ENCODE results near the gene PHACTR1.
"Not testable (repeated sequence)": the region's sequence is repeated elsewhere in the genome, so short reads cannot be mapped to it uniquely, and the experiment has no call there.

Gene PHACTR1

DNA sequence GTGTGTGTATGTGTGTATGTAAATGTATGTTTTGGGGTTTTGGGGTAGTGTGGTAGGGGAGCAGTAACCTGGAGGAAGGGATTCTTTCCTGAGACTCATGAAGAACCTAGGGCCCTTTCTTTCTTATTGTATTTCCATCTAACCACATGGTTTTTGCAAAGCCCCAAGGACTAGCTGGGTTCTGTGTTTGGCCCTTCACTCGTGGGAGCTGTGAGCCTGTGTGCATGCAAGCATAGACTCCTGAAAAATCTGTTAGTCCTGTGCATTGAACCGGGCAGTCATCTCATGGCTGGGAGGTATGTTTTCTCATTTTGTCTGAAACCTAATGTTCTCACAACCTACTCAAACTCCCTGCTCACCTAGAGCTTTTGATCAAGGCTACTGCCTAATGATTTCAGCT lies 219.1 kb downstream of the PHACTR1 start:
- Histone ChIP-seq H3K4me3 (ENCODE audit: insufficient read depth, low read depth, low read length, poor library complexity, severe bottlenecking) (no peak overlapping the region), H3K9me3 (ENCODE audit: control insufficient read depth, low read length) (no peaks in the 10 kb centered on the region), H3K27ac (ENCODE audit: insufficient read depth, low read length, poor library complexity, severe bottlenecking) (no peak overlapping the region), H3K27me3 (replicated peaks; ENCODE audit: control insufficient read depth, insufficient read depth, low read length, poor library complexity, severe bottlenecking) (no peaks in the 10 kb centered on the region), H3K36me3 (ENCODE audit: control insufficient read depth, insufficient read depth, low read length) (no peaks in the 10 kb centered on the region), H3K4me1 (ENCODE audit: control insufficient read depth, insufficient read depth, low read length, poor library complexity, severe bottlenecking) (no peaks in the 10 kb centered on the region)
- no peak for DNase-seq

DNA sequence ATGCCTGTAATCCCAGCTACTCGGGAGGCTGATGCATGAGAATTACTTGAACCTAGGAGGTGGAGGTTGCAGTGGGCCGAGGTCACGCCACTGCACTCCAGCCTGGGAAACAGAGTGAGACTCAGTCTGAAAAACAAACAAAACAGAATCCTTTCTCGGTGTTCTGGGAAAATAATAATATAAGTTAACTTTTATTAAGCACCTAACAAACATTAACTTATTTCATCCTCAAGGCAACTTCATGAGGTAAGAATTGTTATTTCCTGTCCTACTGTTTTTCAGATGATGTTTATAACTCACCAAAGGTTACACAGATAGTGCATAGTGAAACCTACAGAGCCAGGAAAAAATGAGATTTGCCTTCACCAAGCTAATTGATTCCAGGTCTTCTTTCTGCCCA lies 221.4 kb downstream of the PHACTR1 start:
- Histone ChIP-seq H3K27ac (ENCODE audit: insufficient read depth, low read length, poor library complexity, severe bottlenecking) (no peak overlapping the region), H3K4me3 (ENCODE audit: insufficient read depth, low read depth, low read length, poor library complexity, severe bottlenecking) (no peak overlapping the region), H3K9me3 (ENCODE audit: control insufficient read depth, low read length) (no peaks in the 10 kb centered on the region), H3K4me1 (ENCODE audit: control insufficient read depth, insufficient read depth, low read length, poor library complexity, severe bottlenecking) (no peaks in the 10 kb centered on the region), H3K27me3 (replicated peaks; ENCODE audit: control insufficient read depth, insufficient read depth, low read length, poor library complexity, severe bottlenecking) (no peaks in the 10 kb centered on the region), H3K36me3 (ENCODE audit: control insufficient read depth, insufficient read depth, low read length) (no peaks in the 10 kb centered on the region)
- no peak for DNase-seq

DNA sequence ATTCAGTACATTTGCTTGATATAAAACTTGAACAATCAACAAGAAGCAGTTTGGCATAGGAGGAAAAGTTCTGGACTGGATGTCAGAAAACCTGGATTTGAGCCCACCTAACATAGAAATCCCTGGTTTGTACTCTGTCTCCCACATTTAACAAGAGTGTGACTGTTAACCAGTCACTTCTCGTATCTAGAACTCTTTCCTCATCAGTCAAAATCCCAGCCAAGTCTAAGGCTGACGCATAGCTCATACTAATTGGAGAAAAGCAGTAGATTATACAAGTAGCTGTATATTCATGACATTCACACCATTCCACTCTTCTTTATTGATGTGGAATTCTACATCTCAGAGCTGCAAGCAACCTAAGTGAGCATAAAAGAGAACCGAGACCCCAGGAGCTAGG lies 222.7 kb downstream of the PHACTR1 start:
- Histone ChIP-seq H3K4me3 (ENCODE audit: insufficient read depth, low read depth, low read length, poor library complexity, severe bottlenecking) (no peak overlapping the region), H3K4me1 (ENCODE audit: control insufficient read depth, insufficient read depth, low read length, poor library complexity, severe bottlenecking) (no peaks in the 10 kb centered on the region), H3K36me3 (ENCODE audit: control insufficient read depth, insufficient read depth, low read length) (no peaks in the 10 kb centered on the region), H3K27me3 (replicated peaks; ENCODE audit: control insufficient read depth, insufficient read depth, low read length, poor library complexity, severe bottlenecking) (no peaks in the 10 kb centered on the region), H3K27ac (ENCODE audit: insufficient read depth, low read length, poor library complexity, severe bottlenecking) (no peak overlapping the region), H3K9me3 (ENCODE audit: control insufficient read depth, low read length) (no peaks in the 10 kb centered on the region)
- no peak for DNase-seq

DNA sequence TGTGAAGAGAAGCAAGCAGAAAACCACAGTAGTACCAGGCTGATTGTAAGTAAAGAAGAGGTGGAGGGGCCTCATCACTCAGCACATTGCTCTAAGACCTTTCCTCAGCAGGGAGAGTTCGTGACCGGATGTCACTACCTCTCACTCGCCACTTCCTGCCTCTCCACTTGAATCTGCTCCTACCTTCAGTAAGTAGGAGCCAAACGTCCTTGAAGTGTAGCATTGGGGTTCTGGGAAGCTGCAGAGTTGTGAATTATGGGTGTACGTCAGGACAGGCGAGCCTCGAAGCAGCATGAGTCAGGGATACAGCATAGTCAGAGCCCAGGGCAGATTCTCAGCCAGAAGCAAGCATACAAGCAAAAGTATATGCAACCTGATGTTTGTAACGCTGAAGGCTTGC lies 224.9 kb downstream of the PHACTR1 start:
- Histone ChIP-seq H3K27ac (ENCODE audit: insufficient read depth, low read length, poor library complexity, severe bottlenecking) (no peak overlapping the region), H3K36me3 (ENCODE audit: control insufficient read depth, insufficient read depth, low read length) (no peaks in the 10 kb centered on the region), H3K27me3 (replicated peaks; ENCODE audit: control insufficient read depth, insufficient read depth, low read length, poor library complexity, severe bottlenecking) (no peaks in the 10 kb centered on the region), H3K9me3 (ENCODE audit: control insufficient read depth, low read length) (no peaks in the 10 kb centered on the region), H3K4me3 (ENCODE audit: insufficient read depth, low read depth, low read length, poor library complexity, severe bottlenecking) (no peak overlapping the region), H3K4me1 (ENCODE audit: control insufficient read depth, insufficient read depth, low read length, poor library complexity, severe bottlenecking) (no peaks in the 10 kb centered on the region)
- DNase-seq: no peak

DNA sequence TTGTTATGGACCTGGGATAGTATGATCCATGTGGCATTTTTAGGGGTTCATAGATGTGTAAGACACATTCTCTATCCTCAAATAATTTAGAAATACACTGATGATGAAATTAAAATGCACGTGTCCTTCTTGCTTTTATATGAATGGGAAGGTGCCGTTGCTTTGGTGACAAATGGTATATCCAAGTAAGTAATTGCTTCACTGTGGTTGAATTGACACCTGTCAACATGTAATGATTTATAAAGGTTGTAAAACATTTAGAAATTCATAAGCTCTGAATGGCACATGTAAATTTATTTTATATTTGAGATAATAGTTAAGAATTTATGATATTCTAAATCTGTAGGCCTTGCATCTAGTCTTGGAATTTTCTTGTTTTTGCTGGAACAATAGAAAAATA lies 227.0 kb downstream of the PHACTR1 start:
- Histone ChIP-seq H3K9me3 (ENCODE audit: control insufficient read depth, low read length) (no peaks in the 10 kb centered on the region), H3K36me3 (ENCODE audit: control insufficient read depth, insufficient read depth, low read length) (no peaks in the 10 kb centered on the region), H3K27me3 (replicated peaks; ENCODE audit: control insufficient read depth, insufficient read depth, low read length, poor library complexity, severe bottlenecking) (no peaks in the 10 kb centered on the region), H3K4me3 (ENCODE audit: insufficient read depth, low read depth, low read length, poor library complexity, severe bottlenecking) (no peak overlapping the region), H3K27ac (ENCODE audit: insufficient read depth, low read length, poor library complexity, severe bottlenecking) (no peak overlapping the region), H3K4me1 (ENCODE audit: control insufficient read depth, insufficient read depth, low read length, poor library complexity, severe bottlenecking) (no peaks in the 10 kb centered on the region)
- DNase-seq: no peak

DNA sequence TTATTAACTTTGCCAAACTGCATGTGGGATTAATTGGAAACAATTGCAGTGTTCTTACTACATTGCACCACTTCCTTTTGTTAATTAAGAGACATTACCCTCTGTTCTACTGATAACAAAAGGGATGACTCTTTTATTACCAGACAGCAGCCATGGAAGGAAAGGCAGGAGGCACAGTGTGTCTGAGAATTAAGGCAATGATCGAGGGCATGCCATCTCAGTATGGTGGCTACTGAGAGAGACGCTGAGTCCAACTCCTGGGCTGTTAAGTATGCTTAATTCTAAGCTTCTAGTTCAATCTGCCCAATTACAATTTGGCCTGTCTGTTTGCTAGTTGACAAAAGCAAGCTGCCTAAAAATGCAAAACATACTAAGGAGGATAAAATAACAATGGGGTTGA lies 227.4 kb downstream of the PHACTR1 start:
- Histone ChIP-seq H3K9me3 (ENCODE audit: control insufficient read depth, low read length) (no peaks in the 10 kb centered on the region), H3K36me3 (ENCODE audit: control insufficient read depth, insufficient read depth, low read length) (no peaks in the 10 kb centered on the region), H3K27me3 (replicated peaks; ENCODE audit: control insufficient read depth, insufficient read depth, low read length, poor library complexity, severe bottlenecking) (no peaks in the 10 kb centered on the region), H3K4me3 (ENCODE audit: insufficient read depth, low read depth, low read length, poor library complexity, severe bottlenecking) (no peak overlapping the region), H3K4me1 (ENCODE audit: control insufficient read depth, insufficient read depth, low read length, poor library complexity, severe bottlenecking) (no peaks in the 10 kb centered on the region), H3K27ac (ENCODE audit: insufficient read depth, low read length, poor library complexity, severe bottlenecking) (no peak overlapping the region)
- DNase-seq: no peak

DNA sequence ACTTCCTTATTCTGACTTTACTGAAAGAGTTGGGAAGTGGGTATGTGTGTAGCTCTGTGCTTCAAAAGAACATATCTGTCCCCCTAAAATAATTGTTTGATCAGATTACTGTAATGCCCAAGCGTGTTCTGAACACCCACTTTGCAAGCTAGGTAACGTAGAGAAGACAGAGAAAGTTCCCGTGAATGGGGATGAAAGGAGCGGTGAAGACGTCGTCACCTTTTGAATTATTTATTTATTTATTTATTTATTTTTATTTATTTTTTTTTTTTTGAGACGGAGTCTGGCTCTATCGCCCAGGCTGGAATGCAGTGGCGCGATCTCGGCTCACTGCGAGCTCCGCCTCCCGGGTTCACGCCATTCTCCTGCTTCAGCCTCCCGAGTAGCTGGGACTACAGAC lies 228.0 kb downstream of the PHACTR1 start:
- H3K4me3 ChIP-seq (ENCODE audit: insufficient read depth, low read depth, low read length, poor library complexity, severe bottlenecking); H3K9me3 ChIP-seq (ENCODE audit: control insufficient read depth, low read length); H3K36me3 ChIP-seq (ENCODE audit: control insufficient read depth, insufficient read depth, low read length); H3K4me1 ChIP-seq (ENCODE audit: control insufficient read depth, insufficient read depth, low read length, poor library complexity, severe bottlenecking); H3K27ac ChIP-seq (ENCODE audit: insufficient read depth, low read length, poor library complexity, severe bottlenecking); H3K27me3 ChIP-seq (replicated peaks; ENCODE audit: control insufficient read depth, insufficient read depth, low read length, poor library complexity, severe bottlenecking); DNase-seq: not testable (repeated sequence)

DNA sequence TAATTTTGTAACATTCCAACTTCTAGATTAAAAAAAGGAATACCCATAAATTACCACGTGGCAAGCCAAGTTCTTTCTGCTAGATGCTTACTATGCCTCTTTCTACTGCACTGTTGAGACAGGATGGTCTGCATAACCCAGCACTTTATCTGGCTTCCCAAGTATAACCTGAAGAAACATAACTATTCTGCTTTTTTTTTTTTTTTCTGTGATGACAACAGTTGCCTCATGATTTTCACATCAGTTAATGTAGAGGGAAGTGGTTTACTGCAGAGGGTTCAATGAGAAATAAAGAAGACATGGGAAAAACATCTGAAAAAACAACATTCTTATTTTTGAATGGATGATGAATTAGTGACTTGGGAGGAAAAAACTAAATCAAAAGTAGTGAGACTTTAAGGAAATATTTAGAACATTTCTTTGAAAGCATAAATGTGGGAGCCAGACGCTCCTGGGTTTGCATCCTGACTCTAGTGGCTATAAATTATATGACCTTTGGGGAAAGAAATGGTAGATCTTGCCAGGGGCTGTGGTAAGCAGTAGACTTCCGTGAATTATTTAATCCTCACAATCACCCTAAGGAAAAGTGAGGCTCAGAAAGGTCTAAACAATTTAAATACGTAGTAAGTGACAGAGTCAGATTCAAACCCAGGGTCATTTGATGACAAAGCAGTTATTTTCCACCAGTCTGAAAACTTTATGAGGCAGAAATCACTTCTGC lies 230.7 kb downstream of the PHACTR1 start:
- Histone ChIP-seq H3K36me3 (ENCODE audit: control insufficient read depth, insufficient read depth, low read length) (no peaks in the 10 kb centered on the region), H3K9me3 (ENCODE audit: control insufficient read depth, low read length) (no peaks in the 10 kb centered on the region), H3K4me1 (ENCODE audit: control insufficient read depth, insufficient read depth, low read length, poor library complexity, severe bottlenecking) (no peaks in the 10 kb centered on the region), H3K27ac (ENCODE audit: insufficient read depth, low read length, poor library complexity, severe bottlenecking) (no peak overlapping the region), H3K4me3 (ENCODE audit: insufficient read depth, low read depth, low read length, poor library complexity, severe bottlenecking) (no peak overlapping the region), H3K27me3 (replicated peaks; ENCODE audit: control insufficient read depth, insufficient read depth, low read length, poor library complexity, severe bottlenecking) (no peaks in the 10 kb centered on the region)
- no peak for DNase-seq

DNA sequence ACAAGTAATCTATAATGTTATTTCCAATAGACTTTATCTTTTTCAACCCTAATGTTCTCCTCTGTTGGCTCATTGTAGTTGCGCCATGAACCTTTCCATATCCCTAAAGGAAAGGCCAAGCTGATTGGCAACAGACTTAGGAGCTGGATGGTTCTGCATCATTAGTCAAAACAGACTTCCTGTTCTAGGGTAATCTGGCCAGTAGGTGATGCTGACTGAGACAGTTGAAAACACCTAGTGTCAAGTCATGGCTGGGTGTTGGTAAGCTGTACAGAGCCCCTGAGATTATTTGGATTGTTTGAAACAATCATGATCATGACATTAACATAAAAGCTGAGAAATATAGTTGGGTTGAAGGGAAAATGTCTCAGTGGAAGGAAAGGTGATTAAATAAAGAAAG lies 231.4 kb downstream of the PHACTR1 start:
- Histone ChIP-seq H3K36me3 (ENCODE audit: control insufficient read depth, insufficient read depth, low read length) (no peaks in the 10 kb centered on the region), H3K27ac (ENCODE audit: insufficient read depth, low read length, poor library complexity, severe bottlenecking) (no peak overlapping the region), H3K4me3 (ENCODE audit: insufficient read depth, low read depth, low read length, poor library complexity, severe bottlenecking) (no peak overlapping the region), H3K27me3 (replicated peaks; ENCODE audit: control insufficient read depth, insufficient read depth, low read length, poor library complexity, severe bottlenecking) (no peaks in the 10 kb centered on the region), H3K9me3 (ENCODE audit: control insufficient read depth, low read length) (no peaks in the 10 kb centered on the region), H3K4me1 (ENCODE audit: control insufficient read depth, insufficient read depth, low read length, poor library complexity, severe bottlenecking) (no peaks in the 10 kb centered on the region)
- no peak for DNase-seq

DNA sequence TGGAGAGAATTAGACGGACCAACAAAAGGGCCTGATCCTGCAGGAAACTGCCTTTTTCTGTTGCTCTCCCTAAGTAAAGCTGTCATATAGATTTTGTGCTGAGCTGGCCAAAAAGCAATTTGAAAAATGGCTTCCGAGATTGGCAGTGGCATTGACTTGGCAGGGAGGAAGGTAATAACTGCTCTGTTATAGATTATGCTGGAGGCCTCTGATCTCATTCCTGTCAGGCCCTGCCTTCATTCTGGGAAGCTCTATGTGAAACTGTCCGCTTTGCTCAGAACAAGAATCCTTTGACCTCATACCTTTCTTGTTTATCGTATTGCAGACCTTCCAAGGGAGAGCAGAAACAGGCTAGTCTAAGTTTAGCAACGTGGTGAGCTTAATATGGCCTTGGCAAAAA lies 234.4 kb downstream of the PHACTR1 start:
- H3K9me3 ChIP-seq (ENCODE audit: control insufficient read depth, low read length): no peaks in the 10 kb centered on the region
- no peaks in the 10 kb centered on the region for H3K36me3 ChIP-seq (ENCODE audit: control insufficient read depth, insufficient read depth, low read length)
- H3K27ac ChIP-seq (ENCODE audit: insufficient read depth, low read length, poor library complexity, severe bottlenecking): no peak overlapping the region
- H3K4me1 ChIP-seq (ENCODE audit: control insufficient read depth, insufficient read depth, low read length, poor library complexity, severe bottlenecking): no peaks in the 10 kb centered on the region
- peaks cover 5% of the 10 kb centered on the region for H3K27me3 ChIP-seq (replicated peaks; ENCODE audit: control insufficient read depth, insufficient read depth, low read length, poor library complexity, severe bottlenecking)
- H3K4me3 ChIP-seq (ENCODE audit: insufficient read depth, low read depth, low read length, poor library complexity, severe bottlenecking): no peak overlapping the region
- DNase-seq: no peak
